Epithelial cell of esophagus (primary cell): ENCODE results near the gene ARX.

Source experiments
- DNase-seq: peaks from one replicate; pipeline ENCODE4 v3.0.0; 2010; ENCODE audit warnings: low read depth
- H3K4me3 ChIP-seq: 2 replicates; pipeline ENCODE4 v1.5.1; 2011; ENCODE audit warnings: mild to moderate bottlenecking, low read length, control low read depth
- CTCF ChIP-seq: IDR thresholded peaks from 2 replicates; pipeline ENCODE4 v1.5.1; 2011; ENCODE audit warnings: low read depth, mild to moderate bottlenecking, low read length, control low read depth, inconsistent platforms; ENCODE audit not compliant: insufficient read depth; ENCODE audit errors: missing control alignments

Gene ARX

GRCh38 chrX:24965372-24965771 is 50.4 kb downstream of the ARX start:
- H3K4me3 ChIP-seq, result no peak overlapping the region
- TF ChIP-seq CTCF, result no peak
- no peak for DNase-seq

- no peak overlapping the region for H3K4me3 ChIP-seq
- DNase-seq, result peak; percentile 32
- TF ChIP-seq CTCF, result no peak
These were observed 51.9 kb downstream of the ARX start for GRCh38 chrX:24963823-24964222.

DNA sequence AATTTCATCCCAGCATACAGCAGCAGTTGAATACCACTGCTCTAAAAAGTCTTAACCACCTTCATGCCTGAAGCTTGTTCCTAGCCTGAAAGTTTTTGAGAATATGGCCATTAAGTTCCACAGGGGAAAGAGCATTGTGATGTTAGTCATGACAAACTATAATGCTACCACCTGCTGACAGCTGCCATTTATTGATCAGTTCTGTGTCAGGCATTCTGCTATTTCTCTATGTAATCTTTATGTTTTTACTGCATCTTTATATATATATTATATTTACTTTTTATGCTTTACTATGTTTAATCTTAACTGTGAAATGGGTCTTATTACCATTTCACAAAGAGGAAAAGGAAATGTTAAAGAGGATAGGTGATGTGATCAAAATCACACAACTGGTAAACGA is 54.0 kb downstream of the ARX start:
- H3K4me3 ChIP-seq, result no peak overlapping the region
- DNase-seq, result no peak
- no peak for TF ChIP-seq CTCF

DNA sequence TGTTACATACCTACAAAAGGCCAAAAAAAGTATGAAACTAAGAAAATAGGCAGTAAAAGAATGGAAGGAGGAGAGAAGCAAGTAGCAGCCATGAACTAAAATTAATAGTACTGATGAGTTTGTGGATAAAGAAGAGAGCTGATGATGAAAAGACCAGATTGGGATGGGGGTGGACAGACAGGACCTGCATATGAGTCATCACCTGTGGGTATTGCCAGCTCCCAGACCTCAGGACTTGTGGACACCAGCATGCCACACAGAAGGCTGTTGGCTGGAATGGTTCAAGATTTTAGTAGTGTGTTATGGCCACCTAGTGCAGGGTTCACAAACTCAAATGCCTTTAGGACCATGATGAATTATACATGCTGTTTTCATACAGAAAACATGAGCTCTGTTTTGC is 58.9 kb downstream of the ARX start:
- peak; percentile 18 for DNase-seq
- no peak for TF ChIP-seq CTCF
- no peak overlapping the region for H3K4me3 ChIP-seq

- no peak overlapping the region for H3K4me3 ChIP-seq
- TF ChIP-seq CTCF, result no peak
- no peak for DNase-seq
These were observed 60.3 kb downstream of the ARX start for GRCh38 chrX:24955372-24955930.

DNA sequence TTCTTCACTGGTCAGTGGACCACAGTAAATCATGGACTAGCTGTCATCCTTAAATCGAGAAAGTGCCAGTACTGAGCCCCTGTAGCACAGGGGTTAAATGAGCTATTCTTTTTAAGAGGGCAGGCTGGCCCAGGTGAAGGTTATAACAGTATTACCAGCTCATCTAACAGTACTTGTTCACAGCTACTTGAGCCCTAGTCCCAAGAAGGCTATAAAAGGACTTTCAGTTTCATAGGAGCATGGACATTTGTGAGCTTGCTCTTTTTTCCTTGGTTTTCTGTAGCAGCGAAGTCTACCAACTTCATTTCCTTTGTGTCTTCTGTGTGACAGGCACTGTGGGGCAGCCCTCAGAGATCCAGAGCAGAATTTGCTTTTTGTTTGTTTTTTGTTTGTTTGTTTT is 61.0 kb downstream of the ARX start:
- no peak for DNase-seq
- TF ChIP-seq CTCF, result no peak
- H3K4me3 ChIP-seq, result no peak overlapping the region
